ENCODE measurements around the gene TOR3A. TPM values are rescaled to one million over a fixed set of nuclear protein-coding genes. Genes with fewer than 3 reads are reported as not detected.
A peak's percentile ranks its signal among the peaks of the same experiment; 100 is the strongest.

The TOR3A gene
- total and polyA plus RNA-seq, 2 of the 13 experiments (the other 11 are each of a cell fraction or from before 2014, with no cell fraction given): 14.7 to 28.4 TPM

DNA sequence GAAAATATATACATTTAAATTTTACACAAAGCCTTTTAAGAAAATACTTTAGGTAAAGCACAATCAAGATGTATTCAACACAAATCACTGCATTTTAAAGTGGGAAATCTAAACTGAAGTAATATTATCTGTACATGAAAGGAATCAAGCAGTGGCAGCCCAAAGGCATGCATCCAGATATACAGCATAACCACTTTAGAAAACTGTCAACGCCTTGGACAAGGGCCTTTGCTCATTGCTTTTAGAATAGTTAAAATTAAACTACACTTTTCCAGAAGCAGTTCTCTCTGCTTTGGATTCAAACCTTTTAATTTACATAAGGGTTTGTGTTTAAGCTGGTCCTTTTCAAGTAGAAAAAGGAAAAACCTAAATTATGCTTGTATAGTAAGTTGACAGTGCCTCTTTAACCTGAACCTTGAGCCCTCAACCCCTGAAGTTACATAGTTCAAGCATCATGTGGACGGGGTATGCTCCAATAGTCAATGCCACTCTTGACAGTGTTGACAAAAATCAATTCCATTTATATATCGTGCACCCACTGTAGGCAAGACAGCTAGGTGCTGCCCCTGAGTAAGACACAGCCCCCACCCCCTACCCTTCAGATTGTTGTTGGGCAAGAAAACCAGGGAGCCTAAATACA lies 22.9 kb downstream of the TOR3A start (continued):
- TF ChIP-seq SIX1 (CRISPR knock-in tag; IDR thresholded peaks at IDR 0.05; ENCODE audit: borderline replicate concordance) (peak; percentile 77), SMAD3 (CRISPR knock-in tag; IDR thresholded peaks at IDR 0.05) (0 out of 2 replicates have a peak, but pooled peaks have one; percentile 73), ZNF143 (CRISPR knock-in tag; IDR thresholded peaks at IDR 0.05) (no peak), ZBTB40 (IDR thresholded peaks at IDR 0.05) (no peak), ZBTB40 (CRISPR knock-in tag; IDR thresholded peaks at IDR 0.05) (peak; percentile 41; the same call in 1 of the 2 replicates), RFXAP (CRISPR knock-in tag; IDR thresholded peaks at IDR 0.05; ENCODE audit: borderline replicate concordance) (no peak), HBP1 (CRISPR knock-in tag; IDR thresholded peaks at IDR 0.05; ENCODE audit: low read depth) (peak; percentile 79; the same call in 1 of the 2 replicates), TCF12 (IDR thresholded peaks at IDR 0.05) (no peak), TCF12 (CRISPR knock-in tag; IDR thresholded peaks at IDR 0.05) (no peak), ZBTB39 (CRISPR knock-in tag; IDR thresholded peaks at IDR 0.05) (0 out of 2 replicates have a peak, but pooled peaks have one; percentile 51), CCAR2 (optimal IDR thresholded peaks at IDR 0.05; ENCODE audit: low read depth, low read length) (no peak)
- TF ChIP-seq, protein P1, sequence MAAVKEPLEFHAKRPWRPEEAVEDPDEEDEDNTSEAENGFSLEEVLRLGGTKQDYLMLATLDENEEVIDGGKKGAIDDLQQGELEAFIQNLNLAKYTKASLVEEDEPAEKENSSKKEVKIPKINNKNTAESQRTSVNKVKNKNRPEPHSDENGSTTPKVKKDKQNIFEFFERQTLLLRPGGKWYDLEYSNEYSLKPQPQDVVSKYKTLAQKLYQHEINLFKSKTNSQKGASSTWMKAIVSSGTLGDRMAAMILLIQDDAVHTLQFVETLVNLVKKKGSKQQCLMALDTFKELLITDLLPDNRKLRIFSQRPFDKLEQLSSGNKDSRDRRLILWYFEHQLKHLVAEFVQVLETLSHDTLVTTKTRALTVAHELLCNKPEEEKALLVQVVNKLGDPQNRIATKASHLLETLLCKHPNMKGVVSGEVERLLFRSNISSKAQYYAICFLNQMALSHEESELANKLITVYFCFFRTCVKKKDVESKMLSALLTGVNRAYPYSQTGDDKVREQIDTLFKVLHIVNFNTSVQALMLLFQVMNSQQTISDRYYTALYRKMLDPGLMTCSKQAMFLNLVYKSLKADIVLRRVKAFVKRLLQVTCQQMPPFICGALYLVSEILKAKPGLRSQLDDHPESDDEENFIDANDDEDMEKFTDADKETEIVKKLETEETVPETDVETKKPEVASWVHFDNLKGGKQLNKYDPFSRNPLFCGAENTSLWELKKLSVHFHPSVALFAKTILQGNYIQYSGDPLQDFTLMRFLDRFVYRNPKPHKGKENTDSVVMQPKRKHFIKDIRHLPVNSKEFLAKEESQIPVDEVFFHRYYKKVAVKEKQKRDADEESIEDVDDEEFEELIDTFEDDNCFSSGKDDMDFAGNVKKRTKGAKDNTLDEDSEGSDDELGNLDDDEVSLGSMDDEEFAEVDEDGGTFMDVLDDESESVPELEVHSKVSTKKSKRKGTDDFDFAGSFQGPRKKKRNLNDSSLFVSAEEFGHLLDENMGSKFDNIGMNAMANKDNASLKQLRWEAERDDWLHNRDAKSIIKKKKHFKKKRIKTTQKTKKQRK (IDR thresholded peaks at IDR 0.05; ENCODE audit: low read length): no peak

Measured in HepG2 (cell line).